DMS153 treated with DMSO at 0.1 percent for 48 hours (cell line): ENCODE results near the gene GPRC5B.

ENCODE experiments used
- DNase-seq: peaks from one replicate; lab custom pipeline; 2025; ENCODE audit not compliant: unreplicated experiment; lab: John Stamatoyannopoulos, UW

The GPRC5B gene

DNA sequence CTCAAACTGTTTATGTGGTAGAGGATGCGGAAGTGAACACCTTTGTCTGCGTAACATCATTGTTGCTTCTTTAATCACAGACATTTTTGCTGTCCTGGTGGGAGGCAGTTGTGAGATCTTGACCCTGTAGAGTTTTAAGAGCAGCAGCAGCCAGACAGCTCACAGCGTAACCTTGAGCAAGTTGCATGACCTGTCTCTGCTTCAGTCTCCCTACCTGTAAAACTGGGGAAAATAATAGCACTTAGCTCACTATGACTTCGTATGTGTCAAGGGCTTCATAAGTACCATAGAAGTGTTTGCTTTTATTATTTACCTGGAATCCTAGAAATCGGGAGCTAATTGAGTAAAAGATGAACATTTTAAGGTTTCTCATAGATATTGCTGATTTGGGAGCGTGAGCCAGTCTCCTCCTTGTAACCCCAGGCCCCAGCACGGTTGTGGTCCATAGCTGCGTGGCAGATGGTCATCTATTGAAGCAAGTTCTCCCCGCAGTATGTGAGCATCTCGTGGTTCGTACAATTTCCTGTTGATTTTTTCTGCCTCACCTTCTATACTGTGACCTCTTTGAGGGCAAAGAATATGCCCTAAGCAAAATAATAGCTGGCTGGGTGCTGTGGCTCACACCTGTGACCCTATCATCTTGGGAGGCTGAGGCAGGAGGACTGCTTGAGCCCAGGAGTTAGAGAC is 34.4 kb downstream of the GPRC5B start:
- DNase-seq, result no peak

DNA sequence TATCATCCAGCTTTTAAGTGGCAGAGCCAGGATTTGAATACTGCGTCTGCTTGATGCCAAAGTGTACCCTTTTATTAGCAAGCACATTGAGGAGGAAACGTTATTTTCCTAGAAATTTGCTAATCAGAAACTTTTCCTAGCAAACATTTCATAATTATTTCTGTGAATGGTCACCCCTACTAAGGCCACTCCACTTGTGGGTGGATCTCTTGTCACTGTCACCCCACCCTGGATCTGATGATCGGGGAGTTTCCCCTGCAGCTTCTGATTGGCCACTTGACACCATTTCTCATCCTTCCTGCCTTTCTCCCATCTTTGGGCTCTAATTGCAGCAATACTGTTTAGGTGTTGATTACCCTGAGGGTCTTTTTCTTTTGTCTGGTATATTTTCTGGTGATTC is 35.9 kb downstream of the GPRC5B start:
- DNase-seq, result no peak

DNA sequence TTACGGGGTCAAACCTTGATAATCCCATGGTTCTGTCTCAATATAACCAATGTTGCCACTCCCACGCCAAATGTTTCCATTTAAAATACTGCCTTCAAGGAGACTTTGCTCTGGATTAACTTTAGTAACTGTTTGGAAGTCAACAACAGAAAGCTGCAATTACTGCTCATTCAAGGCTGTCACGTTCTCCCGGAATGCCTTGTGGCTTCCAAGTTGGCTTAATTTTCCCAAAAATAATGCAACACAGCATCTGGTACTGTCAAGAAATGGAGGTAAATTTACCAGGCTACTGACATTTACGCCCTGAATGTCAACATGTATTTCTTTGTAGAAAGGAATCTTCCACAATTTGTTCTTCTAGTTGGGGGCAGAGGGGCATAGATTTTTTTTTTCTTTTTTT is 38.2 kb downstream of the GPRC5B start:
- DNase-seq, result no peak

DNA sequence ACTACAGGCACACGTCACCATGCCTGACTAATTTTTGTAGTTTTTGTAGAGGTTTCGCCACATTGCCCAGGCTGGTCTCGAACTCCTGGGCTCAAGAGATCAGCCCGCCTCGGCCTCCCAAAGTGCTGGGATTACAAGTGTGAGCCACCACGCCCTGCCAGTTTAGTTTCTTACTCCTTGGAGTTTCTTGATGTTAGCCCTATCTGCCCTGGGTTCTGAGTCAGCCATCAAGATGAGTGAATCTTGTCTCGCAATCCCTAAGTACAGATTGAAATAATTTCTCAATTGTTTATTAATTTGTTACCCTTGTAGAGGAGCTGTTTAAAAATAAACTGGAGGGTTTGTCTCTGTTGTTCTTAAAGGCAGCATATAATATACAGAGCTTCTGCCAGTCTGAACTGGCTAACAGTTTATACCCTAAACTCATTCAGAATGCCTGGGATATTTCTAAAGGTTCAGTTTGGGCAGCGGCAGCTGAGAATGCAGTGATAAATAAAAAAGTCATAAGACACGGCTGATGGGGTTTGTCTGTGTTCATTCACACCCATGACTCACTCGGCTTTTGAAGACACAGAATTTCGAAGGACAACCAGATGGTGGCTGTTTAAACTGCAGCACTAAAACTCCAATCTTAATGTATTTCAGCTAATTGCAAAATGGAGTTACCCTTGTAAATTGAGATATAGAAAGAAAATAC is 39.6 kb downstream of the GPRC5B start:
- no peak for DNase-seq

DNA sequence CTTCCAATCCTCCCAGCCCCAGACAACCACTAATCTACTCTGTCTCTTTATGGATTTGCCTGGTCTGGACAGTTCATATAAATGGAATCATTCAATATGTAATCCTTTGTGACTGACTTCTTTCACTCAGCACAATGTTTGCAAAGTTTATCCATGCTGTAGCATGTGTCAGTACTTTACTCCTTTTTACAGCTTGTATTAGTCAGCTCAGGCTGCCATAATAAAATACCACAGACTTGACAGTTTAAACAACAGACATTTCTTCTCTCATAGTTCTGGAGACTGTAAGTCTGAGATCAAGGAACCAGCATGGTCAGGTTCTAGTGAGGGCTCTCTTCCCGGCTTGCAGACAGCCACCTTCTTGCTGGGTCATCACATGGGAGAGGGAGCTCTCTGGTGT is 41.3 kb downstream of the GPRC5B start:
- DNase-seq, result no peak

DNA sequence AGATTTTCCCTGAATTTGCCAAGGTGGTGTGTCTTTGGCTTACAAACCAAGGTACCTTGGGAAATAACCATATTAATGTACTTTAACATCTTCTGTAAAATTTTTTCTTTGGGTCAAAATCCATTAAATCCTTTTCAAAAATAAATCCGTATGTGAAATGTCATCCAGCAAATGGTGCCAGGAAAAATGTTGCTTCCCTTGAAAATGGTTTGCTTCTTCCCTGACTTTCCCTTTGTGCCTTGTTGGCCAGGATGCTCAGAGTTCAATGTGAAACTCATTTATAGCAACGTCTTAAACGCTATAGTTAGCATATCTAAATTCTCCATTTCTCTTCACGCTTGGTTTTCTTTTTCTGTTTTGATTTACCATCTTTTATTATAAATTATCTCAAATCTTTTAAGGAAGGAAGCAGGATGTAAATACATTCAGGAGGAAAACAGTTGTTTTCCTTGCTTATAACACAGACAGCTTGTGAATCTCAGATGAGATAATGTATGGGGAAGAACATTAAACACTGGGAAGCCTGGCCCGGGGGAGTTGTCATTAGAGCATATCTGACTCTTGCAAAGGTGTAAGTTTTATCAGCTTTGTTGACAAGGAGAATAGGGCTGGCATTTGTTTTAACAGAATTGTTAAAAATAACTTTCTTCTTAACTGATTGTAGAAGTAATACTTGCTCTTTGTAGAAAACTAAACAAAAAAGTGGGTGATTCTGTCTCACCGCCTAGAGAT is 42.1 kb downstream of the GPRC5B start:
- DNase-seq, result no peak

DNA sequence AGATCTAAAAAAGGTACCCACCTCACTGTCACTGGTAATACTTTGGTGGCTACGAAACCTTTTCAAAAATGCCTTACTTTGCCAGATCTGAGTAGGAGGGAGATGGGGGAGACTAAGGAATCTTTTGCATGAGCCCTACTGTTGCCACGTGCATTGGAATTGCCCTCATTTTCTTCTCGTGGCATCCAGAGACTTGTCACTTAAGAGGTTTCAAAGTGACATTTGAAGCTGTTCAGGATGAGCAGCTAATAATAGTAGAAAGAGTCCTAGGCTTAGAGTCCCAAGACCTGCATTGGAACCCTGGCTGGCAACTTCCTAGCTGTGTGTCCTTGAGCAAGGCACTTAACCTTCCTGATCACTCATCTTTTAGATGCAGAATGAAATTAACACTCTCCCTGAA is 43.5 kb downstream of the GPRC5B start:
- DNase-seq, result no peak

DNA sequence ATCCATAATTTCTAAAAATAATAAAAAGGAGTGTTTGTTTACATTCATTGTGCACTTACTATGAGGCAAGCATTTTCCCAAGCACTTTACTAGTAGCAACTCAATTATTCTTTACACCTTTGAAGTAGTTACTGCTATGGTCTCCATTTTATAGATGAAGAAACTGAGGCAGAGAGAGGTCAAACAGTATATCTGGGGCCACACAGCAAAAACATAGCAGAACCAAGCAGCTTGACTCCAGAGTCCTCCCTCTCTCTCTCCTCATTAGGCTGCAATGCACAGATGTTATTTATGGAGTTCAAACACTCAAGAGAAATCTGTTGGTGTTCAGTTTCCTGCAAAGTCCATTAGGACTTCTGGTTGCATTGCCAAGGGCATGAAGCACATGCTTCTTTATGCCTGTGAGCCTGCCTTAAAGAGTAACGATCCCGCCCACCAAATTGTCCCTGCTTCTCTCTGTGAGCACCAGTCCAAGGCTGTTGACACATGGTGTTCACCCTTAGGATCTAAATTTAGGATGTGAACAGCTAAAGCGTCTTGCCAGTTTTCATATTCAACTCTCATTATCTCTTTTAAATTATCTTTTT is 44.0 kb downstream of the GPRC5B start:
- peak; percentile 61 for DNase-seq

DNA sequence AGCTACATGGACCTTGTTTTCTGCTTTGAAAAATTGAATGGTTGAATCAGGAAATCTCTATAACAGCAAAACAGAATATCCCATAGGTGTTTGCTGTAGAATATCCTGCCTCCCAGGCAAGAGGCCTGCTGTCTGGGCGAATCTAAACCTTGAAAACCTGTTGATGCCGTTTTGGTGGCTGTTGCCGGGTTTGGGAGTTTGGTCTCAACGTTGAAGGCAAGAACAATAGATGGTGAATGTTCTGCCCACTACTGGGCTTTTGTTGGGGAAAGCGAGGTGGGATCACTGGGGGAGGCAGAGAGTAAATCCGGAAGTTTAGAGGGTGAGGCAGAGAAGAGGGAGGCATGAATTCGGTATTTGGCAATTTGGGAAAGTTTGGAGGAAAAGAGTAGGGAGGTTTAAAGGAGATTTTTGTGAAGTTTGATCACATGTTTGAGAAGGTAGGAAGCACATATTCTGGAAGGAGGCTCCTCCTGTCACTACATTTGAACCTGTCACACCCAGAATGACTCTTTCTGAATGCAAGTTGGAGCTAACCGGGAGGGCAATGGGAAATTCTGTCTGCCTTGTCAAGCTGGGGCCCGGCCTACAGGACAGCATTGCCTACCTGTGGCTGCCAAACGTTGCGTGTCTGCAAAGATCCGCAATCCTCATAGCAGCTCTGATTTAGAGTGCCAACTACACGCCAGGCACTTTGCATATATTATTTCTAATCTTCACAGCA is 46.5 kb downstream of the GPRC5B start:
- DNase-seq, result no peak

DNA sequence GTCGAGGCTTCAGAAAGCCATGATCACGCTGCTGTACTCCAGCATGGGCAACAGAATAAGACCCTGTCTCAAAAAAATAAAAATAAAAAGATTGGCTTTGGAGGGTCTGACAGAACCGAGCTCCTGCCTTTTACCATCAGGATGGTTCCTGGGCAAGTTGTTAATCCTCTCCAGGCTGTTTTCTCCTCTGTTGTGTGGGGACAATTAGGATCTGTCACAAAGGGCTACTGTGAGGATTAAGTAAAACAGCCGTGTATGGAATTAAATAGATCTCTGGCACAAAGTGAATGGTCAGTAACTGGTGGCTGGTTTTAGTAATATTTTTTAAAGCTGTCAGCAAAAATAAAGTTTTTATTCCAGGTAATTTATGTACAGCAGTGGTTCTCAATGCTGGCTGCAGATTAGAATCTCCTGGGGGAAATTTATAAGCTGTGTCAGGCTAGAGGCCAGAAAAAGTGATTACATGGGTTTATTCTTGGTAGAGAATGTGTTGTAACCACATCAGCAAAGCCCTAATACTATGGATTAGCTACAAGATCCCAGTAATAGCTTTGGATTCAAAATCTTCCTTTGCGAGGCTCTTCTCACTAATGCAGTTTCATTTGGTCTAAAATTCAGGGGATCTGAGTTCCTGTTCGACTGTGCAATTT is 47.2 kb downstream of the GPRC5B start:
- no peak for DNase-seq

DNA sequence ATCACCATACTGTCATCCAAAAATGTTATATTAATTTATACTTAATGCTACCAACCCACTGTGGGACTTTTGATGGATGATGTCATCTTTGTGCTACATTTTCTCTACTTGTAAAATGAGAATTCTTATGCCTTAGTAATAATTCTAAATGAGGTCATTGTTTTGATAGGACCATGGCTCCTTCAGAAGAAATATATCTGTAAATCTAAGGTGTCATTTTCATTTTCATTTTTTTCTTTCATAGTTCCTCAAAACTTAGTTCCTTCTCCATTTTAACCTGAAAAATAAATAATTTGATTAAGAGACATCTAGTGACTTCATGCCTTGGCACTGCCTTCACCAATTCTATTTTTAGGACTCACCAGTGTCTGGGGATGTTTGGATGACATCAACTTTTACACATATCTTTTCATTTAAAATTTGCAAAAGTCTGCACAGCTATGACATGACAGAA is 48.7 kb downstream of the GPRC5B start:
- no peak for DNase-seq

DNA sequence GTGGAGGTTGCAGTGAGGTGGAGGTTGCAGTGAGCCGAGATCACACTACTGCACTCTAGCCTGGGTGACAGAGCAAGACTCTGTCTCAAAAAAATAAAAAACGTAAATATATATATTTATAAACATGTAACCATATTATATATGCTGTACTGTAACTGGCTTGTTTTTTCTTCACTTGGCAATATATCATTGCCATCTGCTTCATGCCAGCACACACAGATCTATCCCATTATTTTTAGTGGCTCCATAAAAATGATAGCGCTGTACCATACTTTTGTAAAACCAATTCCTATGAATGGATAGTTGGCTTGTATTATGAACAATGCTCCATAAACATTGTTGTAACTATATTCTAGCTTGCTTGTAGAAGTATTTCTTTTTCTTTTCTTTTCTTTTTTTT is 49.5 kb downstream of the GPRC5B start:
- DNase-seq, result no peak

DNA sequence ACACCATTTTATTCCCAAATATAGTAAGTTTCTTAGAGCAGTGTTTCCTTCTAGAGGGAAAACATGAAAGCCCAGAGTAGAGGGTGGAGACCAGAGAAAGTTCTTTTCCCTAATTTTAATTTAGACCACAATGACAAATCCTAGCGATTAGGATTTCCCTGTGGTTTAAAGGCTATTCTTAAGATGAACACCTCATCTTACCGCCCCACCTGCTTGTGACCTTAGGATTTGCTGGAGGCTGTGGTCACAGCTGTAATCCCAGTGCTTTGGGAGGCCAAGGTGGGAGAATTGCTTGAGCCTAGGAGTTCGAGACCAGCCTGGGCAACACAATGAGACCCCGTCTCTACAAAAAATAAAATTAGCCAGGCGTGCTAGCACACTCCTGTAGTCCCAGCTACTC is 51.1 kb downstream of the GPRC5B start:
- DNase-seq, result no peak

DNA sequence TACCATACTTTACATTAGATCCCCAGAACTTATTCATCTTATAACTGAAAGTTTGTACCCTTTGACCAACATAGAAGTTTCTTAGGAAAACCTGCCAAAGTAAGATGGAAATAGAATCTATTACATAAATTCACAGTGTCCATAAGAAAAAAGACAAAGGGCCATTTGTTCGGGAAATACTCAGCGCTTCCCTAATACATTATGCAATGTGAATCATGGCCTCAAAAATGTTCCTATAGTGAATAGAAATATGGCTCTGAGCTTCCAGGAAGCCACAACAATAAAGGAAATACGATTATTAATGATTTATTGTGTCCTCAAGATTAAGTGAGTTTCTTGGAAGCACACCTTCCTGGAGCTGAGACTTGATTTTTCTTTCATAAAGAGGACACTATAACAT is 51.5 kb downstream of the GPRC5B start:
- no peak for DNase-seq

DNA sequence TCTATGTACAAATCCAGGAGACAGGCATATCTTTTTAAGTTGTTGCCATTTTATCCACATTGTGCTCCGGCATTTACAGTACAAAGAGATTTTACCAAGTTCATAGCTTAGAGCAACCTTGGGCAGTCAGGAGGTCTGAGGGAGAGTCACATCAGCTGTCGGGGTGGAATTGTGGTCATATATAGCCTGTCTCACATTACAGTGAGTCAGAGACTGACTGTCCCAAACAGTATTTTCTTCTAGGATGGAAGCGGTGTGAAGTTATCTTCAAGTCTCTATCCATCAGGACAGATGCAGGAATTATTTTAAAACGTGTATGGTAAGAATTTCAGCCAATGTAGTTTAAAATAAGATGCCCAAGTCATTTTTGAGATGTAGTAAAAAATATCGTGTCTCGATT is 53.0 kb downstream of the GPRC5B start:
- no peak for DNase-seq

DNA sequence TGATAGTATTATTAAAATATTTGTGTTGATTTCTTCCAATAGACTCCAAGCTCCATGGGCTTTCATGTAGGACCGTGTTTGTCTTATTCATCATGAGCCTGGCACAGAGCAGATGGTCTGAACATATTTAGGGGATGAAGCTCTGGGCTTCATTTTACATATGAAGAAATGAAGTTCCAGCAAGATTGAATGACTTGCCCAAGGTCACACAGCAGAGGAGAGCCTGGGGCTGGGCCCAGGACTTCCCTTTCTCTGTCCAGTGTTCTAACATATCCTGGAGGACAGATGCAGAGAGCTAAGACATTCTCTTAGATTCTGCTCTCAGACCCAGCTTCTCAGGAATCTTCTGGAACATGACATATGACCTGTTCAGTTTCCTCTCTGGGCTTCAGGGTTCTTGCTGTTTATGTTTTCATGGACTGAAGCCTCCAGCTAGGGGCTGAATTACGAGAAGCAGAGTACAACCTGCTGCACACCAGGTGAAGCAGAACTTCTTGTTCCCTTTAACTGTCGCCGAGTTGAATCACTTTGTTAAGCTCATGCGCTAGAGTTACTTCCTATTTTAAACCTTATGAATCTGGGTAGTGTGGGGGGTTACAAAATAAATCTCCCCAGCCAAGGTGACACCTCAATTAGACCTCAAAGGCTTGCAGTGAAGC is 53.6 kb downstream of the GPRC5B start:
- no peak for DNase-seq

DNA sequence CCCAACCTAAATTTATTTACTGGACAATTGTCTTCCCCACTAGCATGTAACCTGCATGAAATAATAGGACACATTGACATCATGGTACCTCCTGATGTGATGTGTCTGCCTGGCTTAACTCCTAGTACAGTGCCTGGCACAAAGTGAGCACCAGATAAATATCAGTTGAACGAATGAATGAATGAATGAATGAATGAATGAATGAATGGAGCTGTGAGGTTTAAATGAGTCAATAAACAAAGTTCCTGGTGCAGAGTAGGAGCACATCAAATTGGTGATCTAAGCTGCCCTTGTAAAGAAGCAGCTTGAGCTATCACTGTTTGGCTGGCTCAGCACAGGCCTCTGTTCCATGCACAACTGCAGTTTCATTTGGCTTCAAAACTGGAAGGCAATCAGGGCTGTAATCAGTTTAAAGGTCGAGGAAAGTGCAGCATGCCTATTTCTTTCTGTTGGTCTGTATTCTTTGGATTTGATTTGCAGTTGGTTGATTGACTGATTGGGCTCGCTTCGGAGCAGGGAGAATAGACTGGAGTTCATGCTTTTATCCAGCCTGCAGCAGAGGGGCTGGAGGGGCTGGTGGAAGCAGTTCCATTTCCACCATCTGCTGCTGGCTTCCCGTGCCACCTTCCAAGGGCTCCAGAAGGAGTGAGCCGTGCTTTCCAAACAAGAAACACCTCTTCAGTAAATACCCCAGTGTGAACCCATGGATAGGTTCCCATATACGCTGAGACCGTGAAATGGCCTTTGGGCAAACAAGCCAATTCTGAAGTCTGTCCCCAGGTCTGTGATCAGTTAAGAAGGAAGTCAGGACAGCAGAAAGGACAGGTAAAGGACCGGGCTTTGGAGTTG is 54.6 kb downstream of the GPRC5B start:
- DNase-seq, result no peak

DNA sequence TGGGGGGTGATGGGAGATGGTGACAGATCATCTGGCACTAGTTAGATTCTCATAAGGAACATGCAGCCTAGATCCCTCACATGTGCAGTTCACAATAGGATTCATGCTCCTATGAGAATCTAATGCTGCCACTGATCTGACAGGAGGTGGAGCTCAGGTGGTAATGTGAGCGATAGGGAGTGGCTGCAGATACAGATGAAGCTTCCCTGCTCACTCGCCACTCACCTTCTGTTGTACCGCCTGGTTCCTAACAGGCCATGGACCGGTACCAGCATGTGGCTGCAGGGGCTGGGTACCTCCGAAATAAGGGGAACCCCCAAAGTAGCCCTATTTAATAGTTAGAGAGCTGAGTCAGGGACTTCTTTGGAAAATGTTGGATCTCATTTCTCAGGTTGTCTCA is 60.4 kb downstream of the GPRC5B start:
- DNase-seq, result no peak

DNA sequence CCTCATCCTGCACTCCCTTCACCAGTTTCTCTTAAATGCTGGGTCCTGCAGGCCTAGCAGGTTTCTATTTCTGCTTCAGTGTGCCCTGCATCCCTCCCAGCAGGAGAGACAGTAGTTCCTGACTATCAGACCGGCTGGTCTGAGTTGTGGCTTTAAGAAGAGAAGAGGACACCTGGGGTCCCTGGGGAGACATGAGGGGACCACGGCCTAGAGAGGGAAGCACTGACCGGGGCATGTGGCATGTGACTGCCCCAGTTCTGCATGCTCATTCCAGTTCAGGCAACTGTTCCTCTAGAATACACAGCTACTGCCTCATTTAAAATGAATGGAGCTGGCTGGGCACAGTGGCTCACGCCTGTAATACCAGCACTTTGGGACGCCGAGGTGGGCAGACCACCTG is 61.3 kb downstream of the GPRC5B start:
- DNase-seq, result no peak
